Subcutaneous abdominal adipose tissue (tissue), 5 donors: ENCODE measurements around the gene CDCP1.
A peak's percentile ranks its signal among the peaks of the same experiment; 100 is the strongest.
"Not testable (repeated sequence)": the region's sequence is repeated elsewhere in the genome, so short reads cannot be mapped to it uniquely, and the experiment has no call there.

Source experiments
- H3K27ac ChIP-seq: one replicate; pipeline ENCODE4 v1.7.0; 2013; ENCODE audit warnings: low read depth, mild to moderate bottlenecking, inconsistent platforms, low read length, moderate library complexity
- H3K27me3 ChIP-seq, 5 donors: one replicate each; pipeline ENCODE4 v1.7.0; 2013; ENCODE audit warnings: low read length in 5 of 5, inconsistent platforms in 1 of 5; ENCODE audit not compliant: control insufficient read depth in 5 of 5, insufficient read depth in 4 of 5
- H3K36me3 ChIP-seq, 5 donors: one replicate each; pipeline ENCODE4 v1.7.0; 2013; ENCODE audit warnings: low read length in 5 of 5; ENCODE audit not compliant: control insufficient read depth in 5 of 5, insufficient read depth in 5 of 5
- H3K4me1 ChIP-seq, 5 donors: one replicate each; pipeline ENCODE4 v1.7.0; 2013; ENCODE audit warnings: low read length in 5 of 5, mild to moderate bottlenecking in 3 of 5, moderate library complexity in 1 of 5; ENCODE audit not compliant: control insufficient read depth in 5 of 5, insufficient read depth in 5 of 5
- H3K4me3 ChIP-seq, 5 donors: one replicate each; pipeline ENCODE4 v1.7.0; 2013; ENCODE audit warnings: low read length in 5 of 5, low read depth in 1 of 5
- H3K9ac ChIP-seq, 5 donors: one replicate each; pipeline ENCODE4 v1.7.0; 2013; ENCODE audit warnings: low read length in 5 of 5, mild to moderate bottlenecking in 4 of 5, moderate library complexity in 3 of 5
- H3K9me3 ChIP-seq, 5 donors: one replicate each; pipeline ENCODE4 v1.7.0; 2013; ENCODE audit warnings: low read length in 5 of 5; ENCODE audit not compliant: control insufficient read depth in 5 of 5
- donor health status: healthy.
- donor health status: healthy.
- donor health status: healthy.
- donor health status: healthy.
- donor health status: healthy.

Gene CDCP1

DNA sequence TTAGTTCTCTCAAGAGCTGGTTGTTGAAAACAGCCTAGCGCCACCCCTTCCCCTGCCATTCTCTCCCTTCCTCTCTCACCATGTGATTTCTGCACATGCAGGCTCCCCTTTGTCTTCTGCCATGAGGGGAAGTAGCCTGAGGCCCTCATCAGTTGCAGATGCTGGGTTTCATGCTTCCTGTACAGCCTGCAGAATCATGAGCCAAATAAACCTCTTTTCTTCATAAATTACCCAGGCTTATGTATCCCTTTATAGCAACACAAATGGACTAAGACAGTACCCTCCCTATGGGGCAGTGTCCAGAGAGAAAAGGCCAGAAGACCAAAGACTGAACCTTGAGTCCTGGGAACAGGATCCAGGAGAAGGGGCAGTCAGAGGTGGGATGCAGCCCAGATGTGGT lies 65.4 kb downstream of the CDCP1 start:
- H3K27me3 ChIP-seq = peaks cover 0 to 2% (median 0%) of the 10 kb centered on the region in 5 donors
- H3K27ac ChIP-seq = no peak overlapping the region
- peaks cover 0 to 2% (median 0%) of the 10 kb centered on the region in 5 donors for H3K4me1 ChIP-seq
- H3K4me3 ChIP-seq = no peak overlapping the region
- H3K9ac ChIP-seq = no peak overlapping the region
- no peaks in the 10 kb centered on the region for H3K9me3 ChIP-seq
- no peaks in the 10 kb centered on the region for H3K36me3 ChIP-seq

DNA sequence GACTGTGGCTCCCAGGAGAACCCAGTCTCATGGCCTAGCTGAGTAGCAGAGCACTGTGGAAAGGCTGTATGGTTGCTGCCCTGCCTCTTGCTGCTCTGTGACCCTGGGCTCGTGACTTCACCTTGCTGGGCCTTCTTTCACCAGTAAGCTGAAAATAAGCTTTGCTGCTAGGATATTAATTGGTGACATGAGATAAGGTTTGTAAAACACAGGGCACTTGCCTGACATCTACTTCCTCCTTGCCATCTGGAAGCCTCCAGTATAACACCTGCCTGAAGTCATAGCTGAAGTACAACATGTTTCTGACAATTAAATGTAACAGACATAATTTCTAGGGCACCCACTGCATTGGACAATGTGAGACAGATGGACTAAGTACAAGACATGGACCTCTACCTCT lies 66.5 kb downstream of the CDCP1 start:
- Histone ChIP-seq H3K4me3 (no peak overlapping the region), H3K9ac (no peak overlapping the region), H3K27ac (no peak overlapping the region), H3K4me1 (peaks cover 0 to 3% (median 0%) of the 10 kb centered on the region in 5 donors), H3K36me3 (no peaks in the 10 kb centered on the region), H3K27me3 (peaks cover 0 to 2% (median 0%) of the 10 kb centered on the region in 5 donors), H3K9me3 (no peaks in the 10 kb centered on the region)

DNA sequence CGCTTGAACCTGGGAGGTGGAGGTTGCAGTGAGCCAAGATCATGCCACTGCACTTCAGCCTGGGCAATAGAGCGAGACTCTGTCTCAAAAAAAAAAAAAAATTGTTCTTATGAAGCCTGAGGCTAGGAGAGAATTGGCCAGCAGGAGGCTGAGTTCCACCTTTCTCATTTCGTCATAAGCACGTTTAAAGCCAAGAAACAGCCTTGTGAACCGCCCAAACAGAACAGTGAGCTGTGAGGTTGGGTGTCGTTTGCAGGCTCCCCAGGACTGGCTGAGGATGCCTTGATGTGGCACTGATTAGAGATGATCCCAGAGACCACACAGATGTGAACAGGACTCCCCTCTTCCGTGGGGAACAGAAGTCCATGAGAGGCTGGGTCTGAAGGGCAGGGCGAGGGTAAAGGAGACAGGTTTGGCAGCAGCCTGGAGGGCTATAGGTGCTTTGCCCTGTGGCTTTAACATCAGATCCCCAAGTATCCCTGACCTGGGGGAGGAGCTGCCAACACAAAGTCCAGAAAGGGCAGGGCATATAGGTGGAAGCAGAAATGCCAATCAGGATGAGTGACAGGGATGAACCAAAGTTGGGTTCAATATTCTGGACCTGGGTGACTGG lies 67.2 kb downstream of the CDCP1 start:
- no peaks in the 10 kb centered on the region for H3K36me3 ChIP-seq
- H3K27me3 ChIP-seq = peaks cover 0 to 2% (median 0%) of the 10 kb centered on the region in 5 donors
- peaks cover 0 to 3% (median 0%) of the 10 kb centered on the region in 5 donors for H3K4me1 ChIP-seq
- no peak overlapping the region for H3K4me3 ChIP-seq
- no peak overlapping the region for H3K27ac ChIP-seq
- no peaks in the 10 kb centered on the region for H3K9me3 ChIP-seq
- H3K9ac ChIP-seq = no peak overlapping the region

DNA sequence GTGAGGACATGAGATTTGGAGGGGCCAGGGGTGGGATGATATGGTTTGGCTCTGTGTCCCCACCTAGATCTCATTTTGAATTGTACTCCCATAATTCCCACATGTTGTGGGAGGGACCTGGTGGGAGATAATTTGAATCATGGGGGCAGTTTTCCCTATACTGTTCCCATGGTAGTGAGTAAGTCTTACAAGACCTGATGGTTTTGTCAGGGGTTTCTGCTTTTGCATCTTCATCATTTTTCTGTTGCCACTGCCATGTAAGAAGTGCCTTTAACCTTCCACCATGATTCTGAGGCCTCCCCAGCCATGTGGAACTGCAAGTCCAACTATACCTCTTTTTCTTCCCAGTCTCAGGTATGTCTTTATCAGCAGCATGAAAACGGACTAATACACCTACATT lies 67.9 kb downstream of the CDCP1 start:
- H3K9me3 ChIP-seq, H3K36me3 ChIP-seq, H3K27ac ChIP-seq, H3K4me1 ChIP-seq, H3K4me3 ChIP-seq, H3K9ac ChIP-seq, H3K27me3 ChIP-seq: not testable (repeated sequence)

DNA sequence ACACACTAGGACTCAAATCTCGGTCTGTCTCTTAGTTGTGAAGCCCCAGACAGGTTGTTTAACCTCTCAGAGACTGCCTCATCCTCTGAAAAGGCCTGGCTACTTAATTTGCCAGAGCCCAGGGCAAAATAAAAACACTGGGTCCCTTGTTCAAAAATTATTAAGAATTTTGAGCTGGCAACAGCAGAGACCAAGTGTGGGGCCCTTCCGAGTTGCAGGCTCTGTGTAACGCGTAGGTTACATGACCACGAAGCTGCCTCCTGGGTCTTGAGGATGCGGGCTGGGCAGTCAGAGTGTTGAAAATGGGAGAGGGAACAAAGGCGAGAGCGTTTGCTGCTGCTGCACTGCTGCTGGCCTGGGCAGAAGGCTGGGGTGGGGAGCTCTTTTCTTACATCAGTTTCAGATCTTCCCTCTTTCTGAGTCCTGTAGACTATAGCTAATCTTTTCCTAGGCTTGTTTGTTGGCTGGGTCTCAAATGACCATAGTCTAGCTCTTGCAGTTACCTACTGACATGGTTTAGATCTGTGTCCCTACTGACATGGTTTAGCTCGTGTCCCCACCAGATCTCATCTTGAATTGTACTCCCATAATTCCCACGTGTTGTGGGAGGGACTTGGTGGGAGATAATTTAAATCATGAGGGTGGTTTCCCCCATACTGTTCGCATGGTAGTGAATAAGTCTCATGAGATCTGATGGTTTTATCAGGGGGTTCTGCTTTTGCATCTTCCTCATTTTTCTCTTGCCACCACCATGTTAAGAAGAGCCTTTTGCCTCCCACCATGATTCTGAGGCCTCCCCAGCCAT lies 70.2 kb downstream of the CDCP1 start:
- peaks cover 0 to 3% (median 0%) of the 10 kb centered on the region in 5 donors for H3K9me3 ChIP-seq
- H3K4me3 ChIP-seq = no peak overlapping the region
- peaks cover 0 to 2% (median 0%) of the 10 kb centered on the region in 5 donors for H3K27me3 ChIP-seq
- no peak overlapping the region for H3K9ac ChIP-seq
- no peak overlapping the region for H3K27ac ChIP-seq
- H3K4me1 ChIP-seq = peaks cover 0 to 3% (median 0%) of the 10 kb centered on the region in 5 donors
- no peaks in the 10 kb centered on the region for H3K36me3 ChIP-seq

DNA sequence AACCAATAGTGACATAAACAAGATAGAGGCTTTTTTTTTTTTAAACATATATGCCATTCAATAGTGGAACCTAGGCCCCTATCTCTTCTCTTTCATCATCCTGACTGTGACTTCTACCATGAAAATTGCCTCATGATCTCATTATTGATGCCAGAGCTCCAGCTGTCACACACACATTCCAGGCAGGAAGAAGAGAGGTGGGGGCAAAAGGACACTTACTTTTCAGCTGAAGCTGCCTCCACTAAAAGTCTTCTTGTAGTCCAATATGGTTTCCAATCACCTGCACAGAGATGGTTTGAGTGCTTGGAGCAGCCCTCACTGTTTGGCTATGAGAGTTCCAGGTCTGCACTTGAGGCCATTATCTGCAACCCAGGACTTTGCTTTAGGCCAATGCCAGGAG lies 75.1 kb downstream of the CDCP1 start:
- no peak overlapping the region for H3K9ac ChIP-seq
- peaks cover 0 to 5% (median 0%) of the 10 kb centered on the region in 5 donors for H3K9me3 ChIP-seq
- H3K27ac ChIP-seq = no peak overlapping the region
- H3K27me3 ChIP-seq = no peaks in the 10 kb centered on the region
- H3K4me3 ChIP-seq = no peak overlapping the region
- H3K36me3 ChIP-seq = no peaks in the 10 kb centered on the region
- peaks cover 0 to 4% (median 0%) of the 10 kb centered on the region in 5 donors for H3K4me1 ChIP-seq

DNA sequence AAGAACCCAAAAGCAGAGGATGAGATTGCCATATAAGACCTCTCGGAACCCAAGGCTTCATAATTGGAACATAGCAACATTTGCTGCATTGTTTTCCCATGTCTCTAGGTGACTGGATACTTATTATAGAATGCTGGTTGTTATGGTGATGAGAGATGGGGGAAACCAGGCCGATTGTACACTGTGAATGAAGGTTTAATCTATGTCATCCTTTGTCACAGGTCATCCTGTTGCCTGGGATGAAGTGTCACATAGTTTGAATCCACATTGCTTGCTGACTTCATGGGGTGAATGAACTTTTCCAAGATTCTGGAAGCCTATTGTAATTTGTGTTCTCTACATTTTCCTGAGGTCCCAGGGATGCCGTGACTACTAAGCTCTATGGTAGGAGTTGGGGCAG lies 78.2 kb downstream of the CDCP1 start:
- H3K36me3 ChIP-seq = no peaks in the 10 kb centered on the region
- H3K4me1 ChIP-seq = peaks cover 0 to 13% (median 2%) of the 10 kb centered on the region in 5 donors
- H3K4me3 ChIP-seq = no peak overlapping the region

DNA sequence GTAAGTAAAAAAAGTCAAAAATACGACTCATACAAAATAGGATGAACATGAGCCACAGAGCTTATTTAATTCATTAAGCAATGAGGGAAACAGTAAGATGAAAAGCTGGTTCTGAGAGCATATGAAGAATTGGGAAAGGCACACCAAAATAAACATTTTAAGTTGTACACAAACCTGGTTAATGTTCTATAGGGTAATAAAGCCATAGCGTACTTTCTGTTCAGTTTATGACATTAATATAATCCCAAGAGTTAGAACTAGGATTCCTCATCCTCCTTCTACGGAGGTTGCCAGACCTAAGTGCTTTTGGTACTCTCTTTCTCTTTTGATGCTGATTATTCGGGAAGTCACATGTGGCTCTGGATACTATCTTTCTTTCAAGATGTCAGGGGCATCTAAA lies 78.7 kb downstream of the CDCP1 start:
- Histone ChIP-seq H3K9ac (no peak overlapping the region), H3K36me3 (no peaks in the 10 kb centered on the region), H3K4me3 (no peak overlapping the region), H3K27ac (no peak overlapping the region), H3K27me3 (no peaks in the 10 kb centered on the region), H3K9me3 (peaks cover 0 to 5% (median 0%) of the 10 kb centered on the region in 5 donors), H3K4me1 (peaks cover 0 to 13% (median 2%) of the 10 kb centered on the region in 5 donors)

More for the DNA sequence above, 78.2 kb downstream of the CDCP1 start:
- peaks cover 0 to 5% (median 0%) of the 10 kb centered on the region in 5 donors for H3K9me3 ChIP-seq
- no peaks in the 10 kb centered on the region for H3K27me3 ChIP-seq
- no peak overlapping the region for H3K27ac ChIP-seq
- H3K9ac ChIP-seq = no peak overlapping the region

DNA sequence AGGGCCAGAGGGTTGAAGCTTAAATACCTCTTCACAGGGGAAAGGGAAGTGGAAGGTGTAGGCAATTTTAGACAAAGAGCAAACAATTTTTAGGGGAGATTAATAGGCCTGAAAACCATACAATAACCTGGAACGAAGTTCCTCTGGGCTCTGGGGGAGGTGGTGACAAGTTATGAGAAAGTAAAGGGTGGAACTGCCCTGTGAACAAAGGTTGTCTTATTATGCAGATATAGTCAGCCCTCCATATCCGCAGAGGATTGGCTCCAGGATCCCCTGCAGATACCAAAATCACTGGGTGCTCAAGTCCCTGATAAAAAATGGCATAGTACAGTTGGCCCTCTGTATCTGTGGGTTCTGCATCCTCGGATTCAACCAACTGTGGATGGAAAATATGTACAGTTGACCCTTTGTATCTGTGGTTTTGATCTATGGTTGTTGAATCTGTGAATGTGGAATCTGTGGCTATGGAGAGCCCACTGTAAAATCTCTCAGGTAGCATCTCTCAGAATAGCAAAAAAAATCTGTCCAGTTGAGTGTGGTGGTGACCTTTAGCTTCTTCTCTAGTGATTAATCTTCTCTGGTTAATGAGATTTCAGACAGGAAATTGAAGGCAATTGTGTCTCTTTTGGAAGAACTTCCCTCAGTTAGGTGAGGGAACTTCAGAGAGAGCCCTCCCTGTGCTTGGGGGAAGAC lies 79.9 kb downstream of the CDCP1 start:
- Histone ChIP-seq H3K36me3 (no peaks in the 10 kb centered on the region), H3K9me3 (peaks cover 0 to 5% (median 0%) of the 10 kb centered on the region in 5 donors), H3K27ac (no peak overlapping the region), H3K9ac (no peak overlapping the region), H3K27me3 (no peaks in the 10 kb centered on the region), H3K4me3 (no peak overlapping the region), H3K4me1 (peaks cover 0 to 13% (median 2%) of the 10 kb centered on the region in 5 donors)

DNA sequence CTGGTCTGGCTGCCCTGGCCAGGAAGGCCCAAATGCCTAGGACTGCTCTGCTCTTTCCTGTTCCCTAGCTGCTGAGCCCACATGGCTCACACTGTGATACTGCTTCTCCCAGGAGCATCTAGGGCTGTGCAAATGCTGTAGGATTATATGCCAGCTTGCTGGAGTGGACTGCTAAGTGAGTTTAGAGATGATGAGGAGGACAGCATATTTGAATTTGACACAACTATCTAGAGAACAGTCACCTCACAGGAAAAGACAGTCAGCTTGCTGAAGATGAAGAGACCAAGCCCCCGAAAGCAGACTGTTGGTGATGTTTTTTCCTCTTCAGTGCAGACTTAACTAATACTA lies 80.8 kb downstream of the CDCP1 start:
- peaks cover 0 to 13% (median 2%) of the 10 kb centered on the region in 5 donors for H3K4me1 ChIP-seq
- H3K36me3 ChIP-seq = no peaks in the 10 kb centered on the region
- no peak overlapping the region for H3K4me3 ChIP-seq
- peak overlapping the region; percentile 35 for H3K27ac ChIP-seq
- H3K9me3 ChIP-seq = no peaks in the 10 kb centered on the region
- no peak overlapping the region for H3K9ac ChIP-seq
- H3K27me3 ChIP-seq = no peaks in the 10 kb centered on the region
